H1 (cell line): ENCODE results near the gene DNAI1. TPM values are rescaled to one million over a fixed set of nuclear protein-coding genes. Genes with fewer than 3 reads are reported as not detected.
A peak's percentile ranks its signal among the peaks of the same experiment; 100 is the strongest.

Source experiments
- ATF2 ChIP-seq: IDR thresholded peaks from 2 replicates; pipeline ENCODE4 v1.6.1; 2012; ENCODE audit warnings: low read length, inconsistent platforms
- CBX8 ChIP-seq: fragments of 300-800, 300-1000 bp; sonication (generic); IDR thresholded peaks from 2 replicates; pipeline ENCODE4 v1.7.1; 2016; ENCODE audit warnings: low read depth, low read length, borderline replicate concordance
- E2F6 ChIP-seq: IDR thresholded peaks from 2 replicates; pipeline ENCODE4 v1.6.1; 2012; ENCODE audit warnings: inconsistent platforms
- GABPA ChIP-seq: IDR thresholded peaks from 2 replicates; pipeline ENCODE4 v1.6.1; 2011; ENCODE audit warnings: mild to moderate bottlenecking, low read length, moderate library complexity, borderline replicate concordance; ENCODE audit not compliant: insufficient read depth
- GTF2F1 ChIP-seq: IDR thresholded peaks from 2 replicates; pipeline ENCODE4 v1.6.1; 2012; ENCODE audit warnings: low read depth, low read length, improper control_type of control experiment, borderline replicate concordance
- KDM5A ChIP-seq: fragments of 200-600 bp; IDR thresholded peaks from 2 replicates; pipeline ENCODE4 v1.7.1; 2012; ENCODE audit warnings: mild to moderate bottlenecking, low read length, inconsistent platforms, mixed read lengths
- RBBP5 ChIP-seq: IDR thresholded peaks from 2 replicates; pipeline ENCODE4 v1.7.1; 2012; ENCODE audit warnings: low read depth, mild to moderate bottlenecking, inconsistent platforms, low read length, moderate library complexity, borderline replicate concordance
- polyA plus RNA-seq, 7 experiments: library from polyadenylated mRNA; depleted of rRNA in 3 of 7; stranded (reverse) in 5 of 7; unstranded in 2 of 7; fragments of >200 nt in 5 of 7; fragments of 200-250 nt in 2 of 7; gene quantifications; 1 replicate in 5 of 7; 2 replicates in 1 of 7; 4 replicates in 1 of 7; pipeline versions ENCODE4 v1.2.1 to v1.2.3, GENCODE V29; 2011 to 2013; ENCODE audit warnings: missing spikeins in 2 of 7, mixed read lengths in 2 of 7
- total RNA-seq: library from RNA; stranded (reverse); fragmentation: NEBNext Ultra II Directional; extraction: Animal tissue kit (Norgen Biotek cat#: 25700); gene quantifications from 2 replicates; pipeline ENCODE4 v1.2.1, GENCODE V29; 2021

DNAI1 gene
- total and polyA plus RNA-seq, 2 of the 8 experiments (the other 6 are each of a cell fraction or from before 2014, with no cell fraction given) = 0.37 to 0.54 TPM

- TF ChIP-seq E2F6 = no peak
- TF ChIP-seq ATF2 = no peak
- no peak for TF ChIP-seq KDM5A
- no peak for TF ChIP-seq RBBP5
- TF ChIP-seq GTF2F1 = no peak
- TF ChIP-seq CBX8 = no peak
- TF ChIP-seq GABPA = peak; percentile 50; the same call in 1 of the 2 replicates
These were observed 89.5 kb downstream of the DNAI1 start (continued) for GRCh38 chr9:34547960-34548611.
